GM21619 (cell line): Measurements from ENCODE around the gene PLA2G15.

ENCODE experiments used
- ATAC-seq: cut with Tn5 transposase; IDR thresholded peaks from one replicate; pipeline ENCODE4 v1.9.1; 2021; ENCODE audit not compliant: unreplicated experiment

Gene PLA2G15

DNA sequence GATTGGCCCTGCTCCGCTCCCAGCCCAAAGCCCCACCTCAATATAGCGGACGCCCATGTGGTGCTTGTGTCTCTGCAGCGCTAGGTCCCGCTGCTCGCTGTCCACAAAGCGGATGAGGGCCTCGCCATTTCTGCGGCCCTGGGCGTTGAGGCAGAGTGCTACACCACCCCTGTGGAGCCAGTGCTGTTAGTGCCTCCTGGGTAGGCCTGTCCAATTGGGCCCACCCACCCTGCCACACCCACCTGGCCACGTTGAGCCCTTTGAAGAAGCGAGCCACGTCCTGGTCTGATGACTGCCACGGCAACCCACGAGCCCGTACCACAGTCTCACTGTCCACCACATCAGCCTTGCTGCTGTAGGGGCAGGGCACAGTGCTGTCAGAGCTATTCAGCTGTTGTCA is 12.8 kb upstream of the PLA2G15 start:
- ATAC-seq, result no peak

DNA sequence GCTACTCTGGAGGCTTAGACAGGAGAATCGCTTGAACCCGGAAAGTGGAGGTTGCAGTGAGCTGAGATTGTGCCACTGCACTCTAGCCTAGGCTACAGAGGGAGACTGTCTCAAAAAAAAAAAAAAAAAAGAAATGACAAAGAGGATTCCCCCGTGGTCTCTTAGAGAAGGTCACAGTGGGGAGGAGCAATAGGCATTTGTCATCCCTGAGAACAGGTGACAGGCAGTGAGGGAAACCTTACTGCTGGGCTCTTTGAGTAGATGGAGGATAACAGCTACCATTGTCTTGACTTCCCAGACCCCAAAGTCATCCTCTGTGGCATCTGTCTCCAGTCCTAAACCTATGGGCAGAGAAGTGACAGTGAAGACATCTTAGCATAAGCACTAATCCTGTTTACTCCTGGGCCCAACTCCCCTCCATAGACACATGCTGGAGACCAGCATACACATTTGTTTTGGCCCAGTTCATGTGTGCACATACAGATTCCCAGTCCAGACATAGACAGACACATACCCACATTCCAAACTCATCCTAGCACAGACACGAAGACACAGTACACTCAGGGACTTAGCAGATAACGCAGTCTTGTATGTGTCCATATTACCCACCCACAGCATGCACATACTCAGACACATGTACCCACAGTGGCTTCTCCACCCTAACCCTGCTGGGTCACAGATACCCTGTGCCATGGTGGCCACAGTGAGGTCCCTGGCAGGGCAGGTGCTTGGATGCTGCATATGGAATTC is 11.9 kb upstream of the PLA2G15 start:
- no peak for ATAC-seq

DNA sequence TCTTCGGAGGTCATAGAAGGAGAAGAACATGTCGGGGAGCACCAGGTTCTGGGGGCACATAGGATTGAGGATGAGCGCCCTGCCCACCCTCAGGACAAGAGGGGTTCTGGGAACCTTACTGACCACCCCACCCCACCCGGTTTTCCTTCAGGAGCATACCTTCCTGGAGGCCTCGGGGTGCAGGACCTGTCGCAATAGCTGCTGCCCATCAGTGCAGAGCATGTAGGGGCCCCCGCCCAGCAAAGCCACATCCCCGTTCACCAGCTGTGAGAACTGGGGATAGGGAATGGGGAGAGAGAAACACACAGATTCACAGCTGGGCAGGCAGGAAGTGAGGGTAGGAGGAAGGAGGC is 11.4 kb upstream of the PLA2G15 start:
- no peak for ATAC-seq

DNA sequence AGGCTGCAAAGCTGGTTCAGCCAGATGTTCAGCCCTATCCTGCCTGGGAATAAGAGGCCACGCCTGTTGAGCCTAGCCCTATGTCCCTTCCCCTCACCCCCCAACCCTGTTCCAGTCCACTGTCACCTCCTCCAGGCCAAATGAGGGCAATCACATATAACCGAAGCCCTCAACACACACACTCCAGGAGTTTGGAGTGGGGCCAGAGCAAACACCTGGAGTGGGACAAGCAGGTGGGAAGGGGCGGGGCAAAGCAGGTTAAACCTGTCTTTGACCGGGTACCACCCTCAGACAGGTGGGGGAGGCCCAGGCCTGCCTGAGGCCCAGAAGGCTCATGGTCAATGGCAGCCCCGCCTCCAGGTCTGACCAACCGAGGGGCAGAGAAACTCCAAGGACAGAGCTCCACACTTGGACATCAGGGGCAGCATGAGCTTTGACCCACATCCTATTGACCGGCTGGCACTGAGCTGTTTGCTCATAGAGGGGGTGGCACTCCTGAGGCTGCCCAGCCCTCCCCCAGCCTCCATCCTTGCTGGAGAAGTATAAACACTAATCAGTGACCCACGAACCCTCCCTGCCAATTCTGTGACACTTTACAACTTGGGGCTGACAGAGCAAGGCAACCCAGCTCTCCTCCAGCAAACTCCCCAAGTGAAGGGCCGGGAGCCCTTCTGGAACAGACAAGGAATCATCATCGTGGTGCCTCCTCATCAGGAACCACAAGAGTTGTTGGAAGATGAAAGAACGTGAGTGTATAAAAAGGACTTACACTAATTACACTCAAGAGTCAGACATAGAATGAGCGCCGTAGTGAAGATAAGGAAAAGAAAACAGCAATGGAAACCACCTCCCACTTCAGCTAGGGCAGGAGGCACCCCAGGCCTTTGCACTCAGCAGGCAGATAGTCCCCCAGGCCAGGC is 10.7 kb upstream of the PLA2G15 start:
- no peak for ATAC-seq

DNA sequence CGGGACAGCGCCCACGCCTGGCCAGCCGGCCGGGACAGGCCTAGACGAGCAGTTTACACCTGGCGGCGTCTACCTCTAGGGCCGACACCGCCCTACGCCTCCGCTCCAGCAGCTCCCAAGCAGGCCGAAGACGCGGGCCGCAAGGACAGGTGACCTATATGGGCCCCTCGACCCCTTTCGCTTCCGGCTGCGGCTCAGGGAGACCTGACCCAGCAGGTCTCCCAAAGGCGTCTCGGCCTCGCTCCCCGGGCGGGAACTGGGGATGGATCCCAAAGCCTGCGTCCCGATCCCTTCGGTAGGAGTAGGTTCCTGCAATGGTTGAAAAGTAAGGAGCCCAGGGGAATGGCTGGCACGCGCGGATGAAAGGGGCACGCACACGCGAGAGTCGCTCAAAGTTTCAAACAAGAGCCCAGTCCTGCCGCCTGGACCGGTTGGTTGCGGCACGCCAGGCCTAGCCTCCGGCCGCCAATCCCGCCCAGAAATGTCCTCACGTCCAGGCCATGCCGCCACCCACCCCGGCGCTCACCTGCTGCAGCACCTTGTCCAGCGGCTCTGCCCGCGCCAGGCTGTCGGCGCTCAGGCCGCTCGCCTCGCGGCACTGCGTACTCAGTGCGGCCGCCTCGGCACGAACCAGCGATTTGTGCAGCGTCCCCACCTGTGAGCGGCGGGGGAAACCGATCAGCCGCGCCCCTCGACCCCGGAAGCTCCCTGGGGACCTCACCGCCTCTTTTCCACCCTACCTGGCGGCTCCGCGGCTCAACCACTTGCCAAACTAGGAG is 9.9 kb upstream of the PLA2G15 start:
- no peak for ATAC-seq

DNA sequence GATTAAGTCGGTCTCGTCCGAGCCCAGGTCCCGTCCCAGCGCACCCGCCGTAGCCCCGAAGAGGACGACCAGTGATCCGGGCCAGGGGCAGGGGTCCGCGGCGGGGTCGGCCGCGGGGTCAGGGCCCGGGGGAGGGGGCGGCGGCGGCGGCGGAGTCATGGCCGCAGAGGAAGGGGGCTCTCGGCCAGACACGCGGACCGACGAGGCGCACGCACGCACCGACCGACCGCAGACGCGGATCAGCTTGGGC is 9.4 kb upstream of the PLA2G15 start, which contains the start of gene ESRP2:
ESRP2 (minus strand) TSS at position 241 of the 250 bp plus-strand sequence; CDS start at position 159, 82 bp downstream.
- ATAC-seq, result no peak

DNA sequence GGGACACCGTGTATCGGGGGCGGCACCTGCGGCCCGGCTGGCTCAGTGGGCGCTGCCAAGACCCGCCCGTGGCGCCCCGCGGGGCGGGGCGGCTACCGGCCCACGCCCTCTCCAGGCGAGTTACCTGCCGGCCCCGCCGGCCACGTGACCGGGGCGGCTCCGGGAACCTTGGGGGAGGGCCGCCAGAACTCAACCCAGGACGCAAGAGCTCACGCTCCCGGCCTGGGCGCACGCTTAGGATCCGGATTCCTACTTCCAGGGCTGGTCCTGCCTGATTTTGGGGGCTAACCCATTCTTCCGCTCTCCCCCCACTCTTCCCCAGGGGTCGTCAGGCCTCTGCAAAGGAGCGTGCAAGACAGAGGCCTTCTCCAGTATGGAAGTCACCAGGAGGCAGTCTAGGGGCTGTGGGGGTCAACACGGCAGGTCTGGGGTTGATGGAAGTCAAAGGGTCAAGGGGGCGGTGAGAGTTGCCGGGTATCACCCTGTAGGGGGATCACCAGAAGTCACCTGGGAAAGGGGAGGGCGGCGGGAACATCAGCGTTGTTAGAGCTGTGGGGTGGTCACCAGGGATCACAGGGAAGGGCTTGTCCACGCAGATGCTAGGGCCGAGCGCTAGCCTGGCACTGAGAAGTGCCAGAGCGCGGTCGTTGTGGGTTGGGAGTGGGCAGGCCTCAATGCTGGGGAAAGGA is 8.9 kb upstream of the PLA2G15 start:
- ATAC-seq, result no peak

DNA sequence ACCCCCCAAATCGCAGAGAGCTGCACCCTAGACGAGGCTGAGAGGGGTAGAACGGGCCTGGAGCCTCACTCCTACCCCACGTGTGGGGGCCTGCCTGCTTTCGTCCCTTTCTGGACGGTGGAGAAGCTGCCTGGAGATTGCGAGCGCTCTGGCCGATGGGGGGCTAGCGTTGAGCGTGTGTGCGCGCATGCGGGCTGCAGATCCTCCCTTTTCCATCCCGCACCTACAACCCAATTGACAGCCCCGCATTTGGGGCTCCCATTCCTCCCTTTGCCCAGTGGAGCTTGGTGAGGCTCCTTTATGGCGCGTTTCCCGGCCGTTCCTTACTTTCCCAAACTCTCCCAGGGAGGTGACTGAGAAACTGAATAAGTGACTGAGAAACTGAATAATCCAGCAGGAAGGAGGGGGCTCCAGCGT is 8.3 kb upstream of the PLA2G15 start:
- ATAC-seq, result no peak

DNA sequence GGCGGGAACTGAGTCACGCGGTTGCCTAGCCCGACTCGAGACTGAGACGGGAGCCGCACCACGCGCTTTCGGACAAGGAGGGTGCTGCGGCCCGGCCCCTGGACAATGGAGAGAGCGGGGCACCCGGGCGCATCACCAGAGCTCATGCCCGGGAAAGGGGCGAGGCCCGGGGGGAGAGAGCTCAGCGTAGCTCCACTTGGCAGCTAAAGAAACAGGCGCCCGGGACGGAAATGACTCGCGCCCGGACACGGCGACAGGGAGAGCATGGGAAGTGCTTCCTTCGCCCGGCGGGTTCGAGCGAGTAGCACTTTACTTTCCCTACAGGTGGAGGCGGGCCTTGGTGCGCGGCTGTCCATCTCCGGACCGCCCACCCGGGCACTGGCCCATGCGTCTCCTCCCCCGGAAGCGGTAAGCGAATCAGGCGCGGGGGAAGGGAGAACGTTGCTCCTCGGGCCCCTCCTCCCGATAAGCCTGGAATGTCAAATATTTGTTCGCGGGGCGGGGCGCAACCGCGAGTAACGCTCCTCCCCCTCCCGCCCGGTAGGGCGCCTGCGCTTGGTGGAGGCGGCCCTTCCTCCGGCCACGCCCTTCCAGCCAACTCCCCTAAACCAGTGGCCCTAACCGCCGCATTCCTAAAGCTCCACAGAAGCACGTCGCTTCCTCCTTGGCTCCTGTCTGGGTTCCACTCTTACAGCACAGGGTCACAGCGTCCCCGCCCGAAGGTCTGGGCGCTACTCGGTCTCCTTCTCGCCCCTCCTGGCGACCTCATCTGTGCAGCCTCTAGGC is 7.7 kb upstream of the PLA2G15 start:
- ATAC-seq, result peak; percentile 81

DNA sequence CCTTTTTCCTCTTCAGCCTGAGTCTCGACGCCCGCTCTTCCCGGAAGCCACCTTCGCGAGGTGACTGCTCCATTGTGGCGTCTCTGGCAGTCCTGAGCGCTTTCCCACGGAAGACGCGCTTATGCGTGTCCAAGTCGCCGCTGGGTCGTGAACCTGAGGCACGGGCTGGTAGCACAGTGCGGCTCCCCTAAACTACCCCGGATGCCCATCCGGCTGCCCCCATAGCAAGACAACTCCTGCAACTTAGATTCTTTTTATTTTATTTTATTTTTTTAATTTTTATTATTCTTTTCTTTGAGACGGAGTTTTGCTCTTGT is 7.2 kb upstream of the PLA2G15 start:
- ATAC-seq, result peak; percentile 21

DNA sequence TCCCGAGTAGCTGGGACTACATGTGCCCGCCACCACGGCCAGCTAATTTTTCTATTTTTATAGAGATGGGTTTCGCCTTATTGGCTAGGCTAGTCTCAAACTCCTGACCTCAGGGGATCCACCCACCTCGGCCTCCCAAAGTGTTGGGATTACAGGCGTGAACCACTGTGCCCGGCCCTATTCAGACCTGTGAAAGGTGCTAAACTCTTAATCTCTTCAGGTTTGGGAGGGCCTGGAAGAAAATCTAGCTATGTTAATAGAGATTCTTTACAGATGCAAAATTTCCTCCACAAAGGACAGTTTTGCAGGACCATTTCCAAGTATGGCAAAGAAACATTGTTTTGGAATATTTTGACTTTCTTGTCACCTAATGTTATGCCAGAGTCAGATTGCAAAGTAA is 3.1 kb upstream of the PLA2G15 start:
- no peak for ATAC-seq

DNA sequence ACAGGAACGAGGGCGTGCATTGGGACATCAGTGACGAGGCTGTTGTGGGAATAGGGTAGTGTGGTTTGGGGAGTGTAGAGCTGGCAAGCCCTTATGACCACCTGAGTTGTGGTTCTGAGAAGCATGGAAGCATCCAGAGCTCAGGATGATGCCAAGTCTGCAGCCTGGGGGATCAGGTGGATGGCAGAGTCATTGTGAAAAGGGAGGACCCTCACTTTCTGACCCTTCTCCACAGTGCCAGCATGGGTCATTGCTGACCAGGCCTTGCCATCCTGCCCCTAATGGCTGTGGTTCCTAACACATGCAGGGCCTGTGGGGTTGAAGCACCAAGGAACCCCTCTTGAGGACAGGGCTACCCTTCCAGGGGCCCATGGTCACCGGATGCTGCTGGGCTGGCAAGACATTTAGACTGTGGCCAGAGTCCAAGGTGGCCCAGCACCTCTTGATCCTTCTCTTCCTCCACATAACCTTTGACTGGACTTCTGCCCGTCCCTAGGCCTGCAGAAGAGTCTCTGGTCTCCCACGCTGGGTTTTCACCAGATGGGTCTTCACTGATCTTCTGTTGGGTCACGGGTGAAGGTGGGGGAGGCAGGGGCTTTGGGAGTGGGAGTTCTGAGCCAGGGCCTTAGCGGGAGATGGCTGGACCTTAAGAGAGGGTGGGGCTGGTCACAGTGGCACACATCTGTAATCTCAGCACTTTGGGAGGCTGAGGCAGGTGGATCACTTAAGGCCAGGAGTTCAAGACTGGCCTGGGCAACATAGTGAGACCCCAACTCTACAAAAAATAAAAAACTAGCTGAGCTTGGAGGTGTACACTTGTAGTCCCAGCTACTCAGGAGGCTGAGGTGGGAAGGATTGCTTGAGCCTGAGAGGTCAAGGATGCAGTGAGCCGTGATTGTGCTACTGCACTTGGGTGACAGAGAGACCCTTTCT is 2.0 kb upstream of the PLA2G15 start:
- no peak for ATAC-seq

DNA sequence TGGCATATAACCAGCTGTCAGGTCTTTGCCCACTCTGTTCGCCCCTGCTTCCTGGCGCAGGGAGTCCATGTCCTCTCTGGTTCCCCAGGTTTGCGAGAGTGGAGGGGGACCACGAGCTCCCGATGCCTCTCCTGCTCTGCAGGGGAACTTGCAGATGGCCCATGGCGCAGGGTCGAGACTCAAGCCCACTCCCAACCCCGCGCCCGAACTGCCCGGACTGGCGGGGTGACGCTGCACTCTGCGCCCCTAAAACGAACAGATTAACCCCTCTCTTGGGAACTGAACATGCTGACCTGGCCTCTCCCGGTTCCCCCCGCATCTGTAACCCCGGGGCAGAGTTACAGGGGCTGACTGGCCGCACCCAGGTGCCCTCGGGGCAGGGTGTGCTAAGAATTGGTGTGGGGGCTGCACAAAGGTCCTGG is 681 bp upstream of the PLA2G15 start:
- ATAC-seq, result no peak

DNA sequence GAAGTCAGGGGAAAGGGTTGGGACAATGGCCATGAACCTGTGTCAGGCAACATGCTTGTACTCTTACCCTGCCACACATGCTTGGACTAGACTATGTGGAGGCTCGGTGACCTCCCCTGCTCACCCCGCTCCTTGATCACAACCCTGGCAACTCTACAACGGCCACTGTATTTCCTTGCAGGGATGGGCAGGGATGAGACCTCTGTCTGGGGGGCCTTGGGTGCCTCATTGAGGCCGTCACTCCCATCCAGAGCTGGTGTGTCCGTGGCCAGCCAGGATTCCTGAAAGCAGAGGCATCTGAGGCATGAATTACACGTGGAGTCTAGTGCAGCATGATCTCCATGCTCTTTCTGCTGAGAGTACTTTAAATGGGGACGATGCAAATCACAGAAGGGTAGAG is 948 bp downstream of the PLA2G15 start:
- no peak for ATAC-seq

DNA sequence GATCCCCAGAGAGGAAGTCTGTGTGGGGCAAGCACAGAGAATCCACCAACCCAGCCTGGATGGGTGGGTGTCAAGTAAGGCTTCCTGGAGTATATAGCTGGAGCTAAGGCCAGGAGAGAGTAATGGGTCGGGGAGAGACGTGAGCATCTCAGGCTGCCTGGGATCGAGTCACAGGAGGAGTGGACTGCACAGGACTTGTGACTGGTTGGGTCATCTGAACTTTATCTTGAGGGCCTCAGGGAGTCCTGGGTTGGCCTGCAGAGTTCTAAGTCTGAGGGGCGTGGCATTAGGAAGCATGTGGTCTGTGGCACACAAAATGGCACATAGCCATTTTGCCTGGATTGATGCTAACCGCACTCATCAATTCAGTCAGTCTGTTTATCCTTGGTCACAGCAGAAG is 1.5 kb downstream of the PLA2G15 start:
- no peak for ATAC-seq

DNA sequence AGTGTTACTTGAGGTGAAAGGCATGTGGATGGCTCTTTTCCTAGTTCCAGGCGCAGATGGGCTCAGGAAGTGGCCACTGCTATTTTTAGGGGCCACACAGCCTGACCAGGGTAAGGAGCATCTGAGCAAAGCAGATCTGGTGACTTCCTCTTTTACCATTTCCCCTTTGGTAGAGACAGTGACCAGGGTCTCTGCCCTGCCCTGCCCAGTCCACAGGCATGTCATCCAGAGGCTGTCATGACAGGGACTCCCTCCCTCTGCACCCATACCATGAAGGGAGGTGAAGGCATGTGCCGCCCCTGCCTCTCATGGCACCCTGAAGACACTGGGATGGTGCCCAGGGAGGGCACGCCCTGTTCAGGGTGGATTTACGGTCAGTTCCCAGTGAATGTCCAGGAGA is 2.2 kb downstream of the PLA2G15 start:
- ATAC-seq, result no peak

DNA sequence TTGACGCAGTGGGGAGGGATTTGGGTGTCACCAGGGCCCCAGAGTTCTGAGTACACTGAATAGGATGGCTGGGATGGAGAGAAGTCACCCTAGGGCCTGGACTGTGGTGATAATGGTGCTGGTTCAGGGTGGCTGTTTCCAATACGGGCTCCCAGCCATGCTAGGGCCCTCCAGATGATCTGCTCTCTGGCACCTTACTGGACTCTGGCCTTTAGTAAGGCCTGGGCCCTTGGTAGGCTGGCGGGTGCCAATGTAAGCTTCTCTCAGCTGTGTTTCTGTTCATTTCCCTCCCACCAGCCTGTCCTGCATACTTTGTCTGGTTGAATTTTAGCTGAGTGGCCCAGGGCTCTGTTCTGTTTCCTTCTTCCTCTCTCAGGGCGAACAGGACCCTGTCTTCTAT is 2.8 kb downstream of the PLA2G15 start:
- ATAC-seq, result no peak

DNA sequence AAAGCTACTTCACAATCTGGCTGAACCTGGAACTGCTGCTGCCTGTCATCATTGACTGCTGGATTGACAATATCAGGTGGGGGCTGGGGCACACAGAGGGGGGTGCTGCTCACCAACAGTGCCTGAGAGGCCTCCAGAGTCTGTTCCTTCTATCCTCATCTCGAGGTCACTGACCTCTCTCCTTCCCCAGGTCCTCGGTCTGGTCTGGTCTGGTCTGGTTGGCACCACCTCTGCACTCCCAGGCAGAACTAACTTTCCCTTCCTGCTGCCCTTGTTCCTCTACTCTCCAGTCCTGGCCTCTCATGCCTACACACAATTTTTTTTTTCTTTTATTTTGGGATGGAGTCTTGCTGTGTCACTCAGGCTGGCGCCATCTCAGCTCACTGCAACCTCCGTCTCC is 4.2 kb downstream of the PLA2G15 start:
- ATAC-seq, result no peak

DNA sequence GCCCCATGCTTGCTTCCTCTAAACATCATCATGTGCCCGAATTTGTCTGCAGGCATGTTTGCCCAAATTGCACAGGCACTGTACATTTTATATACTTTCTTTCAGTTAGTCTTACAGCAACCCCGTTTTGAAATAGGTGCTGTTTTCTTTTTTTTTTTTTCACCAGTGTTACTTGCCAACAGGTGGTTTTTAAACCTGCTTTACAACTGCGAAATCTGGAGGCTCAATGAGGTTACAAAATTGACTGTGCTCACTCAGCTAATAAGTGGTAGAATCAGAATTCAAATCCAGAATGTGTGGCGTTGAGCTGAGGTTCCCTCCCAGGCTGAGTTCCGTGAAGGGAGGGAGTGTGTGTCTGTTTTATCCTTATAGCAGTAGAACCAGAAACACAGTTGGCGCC is 5.8 kb downstream of the PLA2G15 start:
- ATAC-seq, result no peak
